GM21526 (cell line): ENCODE measurements around the gene SH3PXD2B.
"Not testable (repeated sequence)": the region's sequence is repeated elsewhere in the genome, so short reads cannot be mapped to it uniquely, and the experiment has no call there.

Source experiments
- ATAC-seq: cut with Tn5 transposase; IDR thresholded peaks from one replicate; pipeline ENCODE4 v1.9.1; 2021; ENCODE audit warnings: moderate library complexity; ENCODE audit not compliant: unreplicated experiment, low FRiP score

SH3PXD2B gene

DNA sequence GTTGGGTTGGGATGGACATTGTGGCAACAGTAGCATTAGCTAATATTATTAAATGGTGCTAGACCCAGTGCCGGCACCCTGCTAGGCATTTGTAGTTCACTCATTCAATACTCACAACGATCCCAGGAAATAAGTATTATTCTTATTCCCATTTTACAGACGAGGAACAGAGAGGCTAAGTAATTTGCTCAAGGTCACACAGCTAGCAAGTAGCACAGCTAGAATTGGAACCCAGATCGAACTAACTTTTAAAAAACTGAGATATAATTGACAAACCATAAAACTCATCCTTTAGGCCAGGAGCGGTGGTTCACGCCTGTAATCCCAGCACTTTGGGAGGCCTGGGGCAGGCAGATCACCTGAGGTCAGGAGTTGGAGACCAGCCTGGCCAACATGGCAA lies 79.5 kb downstream of the SH3PXD2B start:
- no peak for ATAC-seq

DNA sequence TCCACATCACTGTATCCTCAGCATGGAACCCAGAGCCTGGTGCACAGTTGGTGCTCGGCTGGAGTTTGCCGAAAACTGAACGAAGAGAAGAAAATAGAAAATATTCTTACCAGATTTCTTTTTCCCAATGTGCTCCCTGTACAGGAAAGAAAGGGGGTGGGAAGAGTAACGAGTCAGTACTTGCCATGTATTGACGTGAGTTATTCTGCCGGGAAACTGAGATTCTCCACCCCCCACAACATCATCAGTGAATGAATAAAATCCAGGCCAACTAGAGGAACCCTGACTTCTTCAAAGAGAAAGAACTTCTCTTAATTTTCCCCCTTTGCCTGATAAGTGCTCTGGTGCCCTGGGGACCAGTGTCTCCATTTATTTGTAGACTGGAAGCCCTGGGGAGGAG lies 80.6 kb downstream of the SH3PXD2B start:
- no peak for ATAC-seq

- no peak for ATAC-seq
Observed at GRCh38 chr5:172371684-172372083, 82.6 kb downstream of the SH3PXD2B start.

GRCh38 chr5:172370648-172371545 lies 83.4 kb downstream of the SH3PXD2B start:
- no peak for ATAC-seq

- no peak for ATAC-seq
Observed at GRCh38 chr5:172370237-172370640, 84.1 kb downstream of the SH3PXD2B start.

GRCh38 chr5:172368699-172369098 lies 85.6 kb downstream of the SH3PXD2B start:
- not testable (repeated sequence) for ATAC-seq

GRCh38 chr5:172365948-172366608 lies 88.2 kb downstream of the SH3PXD2B start:
- ATAC-seq: no peak

DNA sequence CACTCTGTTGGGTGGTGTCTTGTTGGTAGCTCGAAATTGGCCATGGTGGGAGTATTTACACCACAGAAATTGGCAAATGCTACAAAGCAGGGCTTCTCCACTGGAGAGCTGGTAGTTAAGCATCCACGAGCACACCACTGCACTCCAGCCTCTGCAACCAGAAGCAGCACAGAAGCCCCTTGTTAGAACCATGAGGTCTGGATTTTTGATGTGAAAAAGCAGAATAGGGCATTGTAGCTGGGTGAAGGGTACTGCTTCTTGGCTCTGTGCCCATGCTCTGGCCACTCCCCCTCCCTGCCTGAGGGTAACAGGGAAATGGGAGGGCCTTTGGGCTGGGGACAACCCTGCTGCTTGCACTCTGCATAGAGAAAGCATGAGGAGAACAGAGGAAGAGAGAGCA lies 89.6 kb downstream of the SH3PXD2B start:
- ATAC-seq: no peak

- ATAC-seq: no peak
Observed at GRCh38 chr5:172362755-172363154, 91.6 kb downstream of the SH3PXD2B start.

DNA sequence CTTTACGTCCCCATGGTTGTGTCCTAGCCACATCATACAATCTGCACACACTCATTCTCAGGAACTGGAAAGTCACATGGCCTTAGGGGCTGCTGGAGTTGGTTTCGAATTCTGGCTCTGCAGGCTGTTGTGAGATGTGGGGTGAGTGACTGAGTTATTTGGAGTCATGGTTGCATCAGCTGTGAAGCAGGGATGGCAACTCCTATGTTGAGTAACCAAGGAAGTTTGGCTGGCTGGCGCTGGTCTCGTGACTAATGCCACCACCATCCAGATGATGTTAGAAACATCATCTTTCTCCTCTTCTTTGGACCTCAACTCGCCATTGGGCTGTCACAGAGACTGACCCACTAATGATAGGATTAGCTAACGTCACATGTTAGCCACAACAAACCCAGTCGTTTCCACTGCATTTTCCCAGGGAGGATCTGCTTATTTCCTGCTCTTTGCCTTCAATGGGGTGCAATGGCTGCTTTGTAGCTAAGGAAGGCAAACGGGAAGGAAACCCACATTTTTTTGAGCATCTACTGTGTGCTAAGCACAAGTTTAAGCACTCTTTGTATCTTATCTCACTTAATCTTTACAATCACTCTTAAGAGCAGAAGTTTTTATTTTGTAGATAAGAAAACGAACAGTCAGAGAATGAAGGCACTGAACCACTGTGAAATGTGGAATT lies 92.6 kb downstream of the SH3PXD2B start:
- ATAC-seq: no peak

GRCh38 chr5:172358345-172358744 lies 96.0 kb downstream of the SH3PXD2B start:
- no peak for ATAC-seq

DNA sequence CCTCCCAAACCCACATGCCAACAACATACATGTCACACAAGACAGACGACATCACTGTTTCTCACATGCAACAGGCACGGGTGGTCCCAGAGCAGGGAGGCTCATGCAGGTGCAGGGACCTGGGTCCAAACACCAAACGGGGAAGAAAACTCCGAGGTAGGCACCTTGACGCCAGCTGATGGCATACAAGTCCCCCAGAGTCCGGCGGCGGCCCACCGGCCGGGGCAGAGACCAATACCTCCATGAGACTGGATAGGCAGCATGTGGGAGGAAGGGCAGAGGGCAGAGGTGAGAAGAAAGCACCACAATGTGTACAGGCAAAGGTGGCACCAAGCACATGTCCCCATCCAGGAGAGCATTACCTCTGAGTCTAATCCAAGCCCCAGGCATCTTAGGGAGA lies 97.8 kb downstream of the SH3PXD2B start:
- ATAC-seq: no peak

DNA sequence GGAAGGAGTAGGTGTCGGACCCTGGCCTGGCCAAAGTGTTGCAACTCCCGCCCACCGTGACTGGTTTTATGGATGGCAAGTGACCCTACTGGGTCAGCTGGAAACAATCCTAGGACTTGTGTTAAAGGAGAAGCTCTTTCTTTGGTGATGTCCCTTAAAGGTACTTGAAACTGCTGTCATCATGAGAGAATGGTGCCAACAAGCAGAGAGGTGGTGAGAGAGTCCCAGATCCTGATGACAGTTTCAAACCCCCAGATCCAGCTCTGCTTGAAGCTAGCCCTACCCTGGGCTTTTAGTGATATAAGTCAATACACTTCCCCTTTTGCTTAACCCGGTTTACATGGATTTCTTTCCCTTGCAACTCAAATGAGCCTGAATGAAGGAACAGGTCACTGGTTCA lies 98.3 kb downstream of the SH3PXD2B start:
- ATAC-seq: no peak

DNA sequence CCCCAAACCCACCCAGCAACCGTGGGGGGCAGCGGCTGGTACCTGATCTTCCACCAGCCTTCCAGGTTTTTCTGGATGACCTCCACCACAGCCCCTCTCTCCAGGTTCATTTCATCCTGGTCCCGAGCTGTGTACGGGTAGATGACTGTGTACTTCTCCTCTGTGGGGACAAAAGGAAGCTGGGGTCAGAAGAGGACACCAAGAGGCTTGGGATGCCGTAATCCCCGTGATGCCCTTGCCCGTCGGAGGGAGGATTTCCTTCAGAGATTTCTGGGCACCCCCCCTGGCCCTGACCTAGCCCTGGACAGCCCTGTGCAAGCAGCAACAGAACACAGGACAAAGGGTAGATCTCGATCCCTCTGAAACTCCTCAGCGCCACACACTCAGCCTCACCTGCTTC lies 100.5 kb downstream of the SH3PXD2B start:
- no peak for ATAC-seq

GRCh38 chr5:172353271-172353812 lies 101.0 kb downstream of the SH3PXD2B start:
- no peak for ATAC-seq

GRCh38 chr5:172352526-172352925 lies 101.8 kb downstream of the SH3PXD2B start:
- not testable (repeated sequence) for ATAC-seq

DNA sequence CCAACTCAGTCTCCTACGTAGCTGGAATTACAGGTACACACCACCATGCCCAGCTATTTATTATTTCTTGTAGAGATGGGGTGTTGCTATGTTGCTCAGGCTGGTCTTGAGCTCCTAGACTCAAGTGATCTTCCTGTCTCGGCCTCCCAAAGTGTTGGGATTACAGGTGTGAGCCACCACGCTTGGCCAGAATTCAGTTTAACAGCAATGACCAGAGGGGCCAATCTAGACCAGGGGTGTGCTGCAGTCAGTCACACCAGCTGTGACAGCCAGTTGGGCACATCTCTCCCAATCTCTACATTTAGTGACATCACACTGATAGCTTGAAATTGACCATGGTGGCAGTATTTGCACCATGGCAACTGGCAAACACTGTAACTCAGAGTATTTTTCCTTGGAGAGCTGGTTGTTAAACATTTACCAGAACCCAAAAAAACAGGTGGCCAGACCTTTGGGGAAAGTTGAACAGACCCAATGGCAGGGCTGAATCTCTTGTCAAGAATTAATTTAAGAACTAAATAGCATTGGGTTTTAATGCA lies 103.0 kb downstream of the SH3PXD2B start:
- ATAC-seq: no peak

DNA sequence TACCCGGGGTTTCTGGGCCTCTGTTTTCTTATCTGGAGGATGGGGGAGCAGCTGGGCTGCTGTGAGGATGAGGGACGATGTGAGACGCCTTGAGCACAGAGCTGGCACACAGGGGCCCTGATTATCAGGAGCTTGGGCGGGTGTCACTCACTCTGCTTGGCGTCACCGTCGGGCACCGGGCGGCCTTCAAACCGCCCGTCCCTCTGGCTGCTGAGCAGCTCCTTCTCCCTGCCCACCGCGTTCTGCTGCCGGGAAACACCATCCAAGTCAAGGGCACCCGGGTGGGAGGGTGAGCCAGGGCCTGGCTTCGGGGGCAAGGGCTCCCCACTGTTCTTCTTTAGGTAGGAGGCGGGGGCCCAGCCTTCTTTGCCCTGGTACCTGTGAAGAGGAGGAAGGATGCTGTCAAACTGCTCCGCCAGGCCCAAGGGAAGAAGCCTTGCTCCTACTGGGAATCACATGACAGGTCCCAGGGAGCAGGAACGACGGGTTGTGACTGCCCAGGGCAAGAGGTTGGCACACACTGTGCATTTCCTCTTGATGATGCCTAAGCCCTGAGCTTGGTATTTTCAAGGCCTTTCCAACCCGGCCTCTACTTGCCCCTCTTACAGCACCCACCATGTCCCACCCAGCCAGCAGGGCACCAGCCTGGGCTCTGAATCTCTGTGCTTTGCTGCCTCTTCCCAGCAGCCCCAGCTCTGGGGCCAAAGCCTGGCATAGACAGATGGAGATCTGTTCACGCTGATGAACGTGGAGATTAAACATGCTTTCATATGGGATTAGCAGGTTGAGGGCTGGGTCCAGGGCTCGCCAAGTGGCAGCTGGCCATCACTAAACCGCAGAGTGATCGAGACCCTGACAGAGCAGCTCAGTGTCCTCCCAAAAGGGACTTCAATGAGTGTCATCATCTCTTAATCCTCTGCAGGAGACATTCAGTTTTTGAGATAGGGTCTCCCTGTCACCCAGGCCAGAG lies 103.8 kb downstream of the SH3PXD2B start:
- no peak for ATAC-seq

DNA sequence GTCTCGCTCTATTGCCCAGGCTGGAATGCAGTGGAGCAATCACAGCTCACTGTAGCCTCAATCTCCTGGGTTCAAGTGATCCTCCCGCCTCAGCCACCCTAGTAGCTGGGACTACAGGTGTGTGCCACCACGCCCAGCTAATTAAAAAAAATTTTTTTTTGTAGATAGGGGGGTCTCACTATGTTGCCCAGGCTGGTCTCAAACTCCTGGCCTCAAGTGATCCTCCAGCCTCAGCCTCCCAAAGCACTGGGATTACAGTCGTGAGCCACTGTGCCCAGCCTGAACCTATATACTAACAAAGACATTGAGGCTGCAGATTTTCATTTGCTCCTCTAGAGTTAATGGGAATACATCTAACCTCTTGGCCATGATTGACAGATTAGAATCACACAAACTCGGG lies 105.6 kb downstream of the SH3PXD2B start:
- not testable (repeated sequence) for ATAC-seq

GRCh38 chr5:172348084-172348483 lies 106.2 kb downstream of the SH3PXD2B start:
- no peak for ATAC-seq
